ENCODE data around the gene EML4.
"Not testable (repeated sequence)": the region's sequence is repeated elsewhere in the genome, so short reads cannot be mapped to it uniquely, and the experiment has no call there.

Gene EML4

DNA sequence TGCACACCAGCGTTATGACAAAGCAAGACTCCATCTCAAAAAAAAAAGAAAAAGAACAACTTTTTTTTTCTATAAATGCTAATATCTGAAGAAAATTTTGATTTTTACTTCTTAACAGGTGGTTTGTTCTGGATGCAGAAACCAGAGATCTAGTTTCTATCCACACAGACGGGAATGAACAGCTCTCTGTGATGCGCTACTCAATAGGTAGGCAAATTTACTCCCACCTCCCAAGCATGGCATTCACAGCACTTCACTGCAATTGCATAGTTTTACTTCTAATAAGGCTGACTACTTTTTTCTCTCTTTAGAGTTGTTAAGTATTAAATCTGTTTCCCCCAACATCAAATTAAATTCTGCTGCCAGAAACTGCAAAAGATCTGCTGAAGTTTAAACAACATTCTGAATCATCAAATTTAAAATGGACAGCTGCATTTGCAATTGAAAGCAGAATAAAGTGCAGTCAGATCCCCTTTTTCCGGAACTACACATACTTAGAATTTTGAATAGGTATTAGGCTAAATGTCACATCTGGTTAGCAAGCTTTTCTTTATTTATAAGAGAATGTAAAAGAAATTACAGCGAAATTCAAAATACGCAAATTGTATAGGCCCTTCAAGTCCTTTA is 146.8 kb downstream of the EML4 start:
- no peak for DNase-seq

DNA sequence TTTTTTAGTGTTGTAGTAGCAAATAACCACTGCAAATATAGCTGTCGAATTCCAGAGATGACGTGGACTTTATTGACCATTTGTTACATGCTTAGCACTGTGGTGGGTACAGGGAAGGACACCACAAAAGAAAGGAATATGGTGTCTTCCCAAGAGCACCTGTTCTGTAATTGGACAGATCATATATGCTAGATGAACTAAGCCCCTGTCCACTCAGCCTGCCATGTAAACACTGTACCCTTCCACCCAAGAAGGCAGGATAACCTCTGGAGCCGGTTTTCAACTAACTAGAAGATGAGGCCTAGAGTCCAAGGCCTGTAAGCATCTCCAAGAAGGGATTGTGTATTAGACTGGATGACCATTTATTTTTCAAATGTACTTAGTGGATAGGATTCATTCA is 147.8 kb downstream of the EML4 start:
- no peak for DNase-seq

DNA sequence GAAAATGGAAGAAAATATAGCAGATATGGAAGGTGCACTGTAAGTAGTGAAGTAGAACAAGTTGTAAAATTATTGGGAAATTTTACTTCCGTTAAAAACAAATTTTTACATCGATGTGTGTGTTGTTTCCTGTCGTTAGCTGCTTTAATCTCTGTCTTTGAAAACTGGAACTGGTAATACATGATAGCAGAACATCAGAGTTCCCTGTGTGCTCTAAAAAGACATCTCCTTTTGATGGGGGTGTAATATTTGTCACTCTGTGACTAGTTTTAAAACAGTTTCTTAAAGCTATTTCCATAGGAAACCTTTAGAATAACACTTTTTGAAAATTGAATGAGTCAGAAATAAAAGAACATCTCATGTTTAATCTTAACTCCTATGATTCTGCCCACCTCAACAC is 148.3 kb downstream of the EML4 start:
- DNase-seq: no peak

DNA sequence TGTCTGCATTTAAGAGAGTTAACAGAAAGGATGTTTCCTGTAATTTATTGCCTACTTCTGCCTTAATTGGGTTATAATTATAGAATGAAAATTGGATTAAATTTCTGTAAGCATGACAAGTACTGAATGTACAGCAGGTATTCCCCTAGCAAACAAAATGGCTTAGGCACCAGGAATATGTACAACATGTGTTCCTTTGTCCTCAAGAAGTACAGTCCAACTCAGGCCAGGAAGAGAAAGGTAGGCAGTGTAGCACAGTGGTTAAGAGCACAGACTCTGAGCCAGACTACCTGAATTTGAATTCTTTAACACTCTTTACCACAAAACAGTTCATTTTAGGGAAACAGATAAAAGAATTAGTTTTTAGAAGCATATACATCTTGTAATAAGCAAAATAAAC is 148.8 kb downstream of the EML4 start:
- no peak for DNase-seq

DNA sequence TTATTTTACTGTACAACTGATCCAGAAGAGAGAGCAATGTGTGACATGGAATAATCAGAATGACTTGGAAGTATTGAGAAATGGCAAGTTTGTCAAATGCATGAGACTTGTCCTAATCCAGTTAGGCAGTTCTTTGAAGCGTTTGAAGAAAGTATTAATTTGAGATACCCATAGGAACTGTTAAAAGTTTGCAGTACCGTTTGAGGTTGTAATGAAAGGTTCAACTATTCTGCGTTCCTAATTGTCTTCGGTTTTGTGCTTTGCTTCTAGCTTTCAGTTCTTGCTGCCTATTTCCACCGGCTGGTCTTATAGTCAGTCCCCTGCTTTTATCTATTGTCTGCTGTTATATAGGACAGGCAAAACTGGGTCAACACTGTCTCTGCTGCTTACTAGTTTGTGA is 150.1 kb downstream of the EML4 start:
- DNase-seq: no peak

DNA sequence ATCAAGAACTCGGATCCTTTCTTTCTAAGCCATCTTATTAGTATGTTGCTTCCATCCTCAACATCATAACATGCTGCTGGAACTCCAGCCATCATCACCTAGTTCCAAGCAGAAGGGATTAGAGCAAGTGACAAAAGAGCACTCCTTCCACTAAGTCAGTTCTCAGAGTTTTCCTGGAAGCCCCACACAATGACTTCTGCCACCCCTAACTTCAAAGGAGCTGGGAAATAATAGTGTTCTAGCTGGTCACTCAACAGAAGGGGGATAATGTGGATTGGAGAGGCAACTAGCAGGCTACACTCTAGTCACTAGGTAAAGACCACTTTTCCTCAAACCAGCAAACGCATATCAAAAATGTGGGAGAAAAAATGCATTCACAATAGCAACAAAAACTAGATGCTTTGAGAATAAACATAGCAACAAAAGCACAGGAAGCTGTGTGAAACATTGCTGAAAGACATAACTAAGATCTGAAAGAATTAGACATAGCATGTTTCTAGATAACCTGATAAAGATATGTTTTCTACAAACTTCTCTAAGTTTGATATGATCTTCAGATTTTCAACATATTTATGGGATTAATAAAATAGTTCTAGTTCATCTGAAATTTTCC is 152.4 kb downstream of the EML4 start:
- DNase-seq: no peak

DNA sequence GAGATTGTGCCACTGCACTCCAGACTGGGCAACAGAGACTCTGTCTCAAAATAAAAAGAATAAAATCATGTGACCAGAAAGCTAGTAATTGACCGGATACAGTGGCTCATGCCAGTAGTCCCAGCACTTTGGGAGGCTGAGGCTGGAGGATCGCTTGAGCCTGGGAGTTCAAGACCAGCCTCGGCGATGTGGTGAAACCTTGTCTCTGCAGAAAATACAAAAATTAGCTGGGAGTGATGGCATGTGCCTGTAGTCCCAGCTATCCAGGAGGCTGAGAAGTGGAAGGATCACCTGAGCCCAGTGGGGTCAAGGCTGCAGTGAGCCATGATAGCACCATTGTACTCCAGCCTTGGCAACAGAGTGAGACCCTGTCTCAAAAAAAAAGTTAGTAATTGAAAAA is 155.1 kb downstream of the EML4 start:
- no peak for DNase-seq

DNA sequence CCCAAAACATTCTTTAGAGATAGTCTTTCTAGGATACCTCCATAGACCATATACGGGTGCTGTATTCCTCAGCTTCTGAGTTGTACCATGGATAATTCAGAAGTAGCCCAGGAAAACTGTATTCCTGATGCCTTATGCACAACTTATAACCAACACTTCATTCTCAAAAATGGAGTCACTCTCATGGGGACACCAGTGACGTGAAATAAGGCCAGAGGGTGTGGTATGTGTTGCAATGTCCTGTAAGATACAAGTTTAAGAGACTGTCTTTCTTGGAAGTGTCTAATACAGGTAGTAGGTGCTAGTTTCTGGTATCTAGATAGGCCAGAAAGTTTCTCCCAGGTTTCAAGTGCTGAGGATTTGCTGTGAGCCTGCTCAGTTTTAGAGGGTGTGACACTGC is 155.8 kb downstream of the EML4 start:
- no peak for DNase-seq

DNA sequence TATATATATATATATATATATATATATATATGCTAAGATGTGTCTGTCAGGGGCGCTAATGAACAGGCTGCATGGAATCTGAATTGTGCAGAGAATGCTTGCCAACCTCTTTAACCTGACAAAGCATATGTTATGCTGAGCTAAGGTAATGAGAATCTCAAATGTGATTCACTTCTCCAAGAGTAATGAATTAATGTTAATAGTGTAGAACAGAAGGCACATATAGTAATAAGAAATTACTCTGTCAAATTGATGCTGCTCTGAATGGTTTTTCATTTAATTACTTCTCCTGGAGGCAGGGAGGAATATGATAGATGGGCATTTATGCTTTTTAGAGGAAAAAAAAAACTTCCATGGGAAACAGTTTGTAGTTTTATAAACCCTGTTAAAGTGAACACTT is 156.5 kb downstream of the EML4 start:
- DNase-seq: no peak

DNA sequence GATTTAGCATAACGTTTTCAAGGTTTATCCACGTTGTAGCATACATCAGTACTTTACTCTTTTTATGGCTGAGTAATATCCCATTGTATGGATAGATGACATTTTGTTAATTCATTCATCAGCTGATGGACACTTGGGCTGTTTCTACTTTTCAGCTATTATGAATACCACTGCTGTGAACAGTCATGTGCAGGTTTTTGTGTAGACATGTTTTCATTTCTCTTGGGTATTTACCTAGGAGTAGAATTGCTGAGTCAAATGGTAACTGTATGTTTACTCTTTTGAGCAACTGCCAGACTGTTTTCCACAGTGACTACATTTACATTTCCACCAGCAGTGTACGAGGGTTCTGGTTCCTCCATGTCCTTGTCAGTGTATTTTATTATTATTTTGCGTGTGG is 158.0 kb downstream of the EML4 start:
- no peak for DNase-seq

DNA sequence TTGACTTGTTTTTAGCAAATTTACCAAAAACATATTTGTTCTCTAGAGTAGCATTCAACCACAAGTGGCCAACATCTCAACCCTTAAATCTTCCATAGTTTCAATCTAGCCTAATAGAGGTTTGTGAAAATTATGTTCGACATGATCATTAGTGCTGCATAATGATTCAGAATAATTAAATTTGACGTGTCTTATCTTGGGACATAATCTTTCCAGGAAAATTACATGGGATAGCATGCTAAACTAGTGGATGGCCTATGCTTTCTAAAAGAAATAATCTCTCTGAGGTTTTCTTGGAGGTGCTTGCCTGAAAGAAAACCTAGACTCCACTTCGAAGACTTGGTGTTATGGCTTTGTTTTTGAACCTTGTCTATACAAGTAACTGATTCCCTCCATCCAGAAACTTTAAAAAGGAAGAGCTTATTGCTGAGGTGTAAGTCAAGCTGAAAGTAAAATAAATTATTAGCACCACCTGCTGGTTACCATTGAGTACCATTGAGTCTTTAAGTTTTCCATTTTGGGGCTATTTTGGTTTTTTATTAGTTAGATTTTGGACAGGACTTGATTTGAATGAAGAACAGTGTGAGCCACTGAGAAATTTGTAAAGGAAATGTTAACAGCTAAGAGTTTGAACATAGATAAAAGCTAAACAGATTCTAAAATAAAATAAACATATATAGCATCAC is 159.1 kb downstream of the EML4 start:
- DNase-seq: no peak

DNA sequence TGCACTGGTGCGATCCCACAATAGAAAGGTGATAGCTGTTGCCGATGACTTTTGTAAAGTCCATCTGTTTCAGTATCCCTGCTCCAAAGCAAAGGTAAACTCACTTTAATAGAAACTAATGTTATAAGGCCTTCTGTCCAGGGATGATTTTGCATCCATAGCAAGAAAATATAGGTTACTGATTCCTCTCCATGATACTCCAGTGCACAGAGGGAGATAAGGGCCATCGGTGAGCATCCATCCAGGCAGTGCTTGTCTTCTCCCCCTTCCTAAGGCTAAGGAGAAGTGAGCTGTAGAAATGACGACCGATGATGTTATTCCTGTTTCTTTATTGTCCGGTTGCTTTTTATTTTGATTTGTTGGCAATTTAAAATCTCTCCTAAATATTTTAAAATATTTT is 159.8 kb downstream of the EML4 start:
- DNase-seq: no peak

DNA sequence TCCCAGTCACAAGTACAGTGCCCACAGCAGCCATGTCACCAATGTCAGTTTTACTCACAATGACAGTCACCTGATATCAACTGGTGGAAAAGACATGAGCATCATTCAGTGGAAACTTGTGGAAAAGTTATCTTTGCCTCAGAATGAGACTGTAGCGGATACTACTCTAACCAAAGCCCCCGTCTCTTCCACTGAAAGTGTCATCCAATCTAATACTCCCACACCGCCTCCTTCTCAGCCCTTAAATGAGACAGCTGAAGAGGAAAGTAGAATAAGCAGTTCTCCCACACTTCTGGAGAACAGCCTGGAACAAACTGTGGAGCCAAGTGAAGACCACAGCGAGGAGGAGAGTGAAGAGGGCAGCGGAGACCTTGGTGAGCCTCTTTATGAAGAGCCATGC is 160.6 kb downstream of the EML4 start:
- DNase-seq: no peak

DNA sequence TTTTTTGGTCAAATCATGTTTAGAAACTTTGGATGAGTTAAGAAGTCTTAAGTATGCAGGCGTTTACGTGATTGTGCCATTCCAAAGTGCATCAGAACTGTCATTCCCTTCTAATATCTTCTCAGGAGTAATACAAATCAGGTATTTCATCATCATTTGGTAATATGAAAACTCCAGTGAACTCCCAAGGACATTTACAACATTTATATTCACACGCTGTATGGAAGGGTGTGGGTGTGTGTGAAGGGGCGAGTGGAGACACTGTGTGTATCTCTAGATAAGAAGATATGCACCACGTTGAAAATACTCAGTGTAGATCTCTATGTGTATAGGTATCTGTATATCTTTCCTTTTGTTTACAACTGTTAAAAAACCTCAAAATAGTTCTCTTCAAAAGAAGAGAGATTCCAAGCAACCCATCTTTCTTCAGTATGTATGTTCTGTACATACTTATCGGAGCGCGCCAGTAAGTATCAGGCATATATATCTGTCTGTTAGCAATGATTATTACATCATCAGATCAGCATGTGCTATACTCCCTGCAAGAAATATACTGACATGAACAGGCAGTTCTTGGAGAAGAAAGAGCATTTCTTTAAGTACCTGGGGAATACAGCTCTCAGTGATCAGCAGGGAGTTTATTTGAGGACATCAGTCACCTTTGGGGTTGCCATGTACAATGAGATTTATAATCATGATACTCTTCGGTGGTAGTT is 162.6 kb downstream of the EML4 start:
- no peak for DNase-seq

DNA sequence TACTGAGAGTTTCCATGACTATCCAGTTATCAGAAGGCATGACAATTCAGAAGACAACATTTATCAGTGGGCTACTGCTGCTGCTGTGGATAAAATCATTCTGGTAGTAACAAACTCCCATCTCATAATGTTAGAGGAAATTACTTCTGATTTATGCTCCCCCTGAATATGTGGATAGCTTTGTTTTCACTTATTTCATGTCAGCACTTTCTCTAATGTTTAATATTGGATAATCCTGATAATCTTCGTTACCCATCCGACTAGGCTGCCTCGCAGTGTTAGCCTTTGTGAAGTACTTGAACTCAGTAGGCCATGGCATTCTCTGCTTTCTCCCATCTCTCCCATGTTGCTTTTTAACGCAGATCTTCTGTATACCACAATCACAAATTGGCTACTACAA is 163.4 kb downstream of the EML4 start:
- DNase-seq: no peak

DNA sequence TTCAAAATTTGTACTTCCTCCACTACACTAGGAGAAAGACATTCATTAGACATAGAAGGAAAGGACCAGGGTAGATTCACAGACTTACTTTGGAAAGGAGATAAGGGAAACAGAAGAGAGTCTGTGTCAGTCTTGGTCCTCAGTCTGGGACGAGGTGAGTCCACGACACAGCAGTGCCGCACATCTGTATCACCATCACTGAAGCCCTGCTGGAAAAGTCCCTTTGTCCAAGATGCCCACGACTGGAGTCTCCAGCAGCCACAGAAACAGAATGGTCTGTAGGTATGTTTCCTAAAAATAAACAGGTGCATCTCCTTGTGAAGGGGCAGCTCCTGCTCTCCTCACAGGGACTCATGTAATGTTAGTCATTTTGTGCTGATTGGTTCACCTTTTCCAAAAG is 164.4 kb downstream of the EML4 start:
- DNase-seq: no peak

DNA sequence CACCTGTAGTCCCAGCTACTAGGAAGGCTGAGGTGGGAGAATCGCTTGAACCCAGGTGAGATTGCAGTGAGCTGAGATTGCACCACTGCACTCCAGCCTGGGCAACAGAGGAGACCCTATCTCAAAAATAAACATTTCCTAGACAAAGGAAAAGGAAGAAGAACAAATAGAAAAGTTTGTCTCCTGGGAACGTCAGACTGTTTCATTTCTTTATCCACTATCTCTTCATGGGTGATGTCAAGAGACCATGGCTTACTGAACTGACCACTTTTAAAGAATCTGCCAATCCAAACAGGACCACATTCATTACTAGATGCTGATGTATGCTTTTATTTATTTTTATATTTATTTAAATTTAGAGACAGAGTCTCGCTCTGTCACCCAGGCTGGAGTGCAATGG is 165.1 kb downstream of the EML4 start:
- no peak for DNase-seq

DNA sequence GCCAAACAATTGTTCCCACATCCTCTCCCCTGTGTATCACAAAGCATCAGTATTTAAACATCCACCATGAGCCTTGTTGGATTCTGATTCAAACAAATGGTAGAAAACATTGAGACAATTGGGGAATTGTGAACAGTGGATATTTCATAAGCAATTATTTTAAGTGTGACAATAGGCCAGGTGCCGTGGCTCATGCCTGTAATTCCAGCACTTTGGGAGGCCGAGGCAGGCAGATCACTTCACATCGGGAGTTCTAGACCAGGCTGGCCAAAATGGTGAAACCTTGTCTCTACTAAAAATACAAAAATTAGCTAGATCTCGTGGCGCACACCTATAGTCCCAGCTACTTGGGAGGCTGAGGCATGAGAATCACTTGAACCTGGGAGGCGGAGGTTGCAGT is 165.7 kb downstream of the EML4 start:
- not testable (repeated sequence) for DNase-seq

DNA sequence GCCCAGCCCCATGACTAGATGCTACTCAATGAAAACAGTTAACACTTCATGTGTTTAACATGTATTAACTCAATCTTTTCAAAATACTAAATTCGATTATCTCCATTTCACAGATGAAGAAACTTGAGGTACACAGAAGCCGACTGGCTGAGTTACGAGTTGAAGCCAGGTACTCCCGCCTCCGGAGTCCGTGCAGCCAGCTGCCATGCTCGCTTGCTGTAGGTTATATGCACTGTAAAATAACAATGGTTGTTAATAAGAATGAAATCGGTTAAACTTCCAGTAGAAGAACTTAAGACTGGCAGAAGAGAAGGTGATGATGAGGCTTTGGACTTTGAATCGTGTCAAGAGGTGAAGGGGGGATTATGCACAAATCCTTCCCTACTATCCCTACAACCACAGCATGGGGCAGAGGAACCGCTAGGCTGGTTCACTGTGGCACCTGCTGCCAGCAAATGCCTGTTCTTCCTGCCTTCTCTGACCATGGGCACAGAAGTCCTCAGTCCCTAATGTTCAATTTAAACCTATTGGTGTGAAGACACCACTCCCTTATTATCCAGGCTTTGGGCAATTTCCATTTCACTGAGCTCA is 166.5 kb downstream of the EML4 start:
- DNase-seq: no peak

DNA sequence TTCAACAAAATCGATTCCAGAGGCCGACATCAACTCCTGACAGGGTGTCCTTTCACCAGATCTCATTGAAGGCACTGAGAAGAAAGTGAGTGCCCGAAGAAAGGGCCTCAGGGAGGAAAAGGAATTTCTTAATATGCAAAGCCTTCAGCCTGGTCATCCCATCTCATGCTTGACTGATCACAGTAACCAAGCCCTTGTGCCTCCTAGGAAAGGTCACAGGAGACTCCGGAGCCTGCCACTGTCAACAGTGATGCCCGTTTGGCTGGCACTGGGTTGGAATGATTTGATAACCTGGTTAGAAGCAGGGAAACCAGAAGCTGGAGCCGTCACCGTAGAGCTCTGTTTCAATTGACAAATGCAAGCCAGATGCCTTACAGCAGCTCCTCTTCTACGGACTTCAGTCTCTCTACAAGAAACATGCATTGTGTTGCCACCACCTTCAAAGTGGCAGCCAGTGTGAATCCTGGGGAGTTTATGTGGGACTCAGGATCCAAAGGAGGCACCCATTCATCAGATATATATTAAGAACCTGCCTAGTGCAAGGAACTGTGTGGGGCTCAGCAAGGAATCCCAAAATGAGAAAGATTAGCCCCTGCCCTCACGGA is 167.3 kb downstream of the EML4 start:
- DNase-seq: no peak

DNA sequence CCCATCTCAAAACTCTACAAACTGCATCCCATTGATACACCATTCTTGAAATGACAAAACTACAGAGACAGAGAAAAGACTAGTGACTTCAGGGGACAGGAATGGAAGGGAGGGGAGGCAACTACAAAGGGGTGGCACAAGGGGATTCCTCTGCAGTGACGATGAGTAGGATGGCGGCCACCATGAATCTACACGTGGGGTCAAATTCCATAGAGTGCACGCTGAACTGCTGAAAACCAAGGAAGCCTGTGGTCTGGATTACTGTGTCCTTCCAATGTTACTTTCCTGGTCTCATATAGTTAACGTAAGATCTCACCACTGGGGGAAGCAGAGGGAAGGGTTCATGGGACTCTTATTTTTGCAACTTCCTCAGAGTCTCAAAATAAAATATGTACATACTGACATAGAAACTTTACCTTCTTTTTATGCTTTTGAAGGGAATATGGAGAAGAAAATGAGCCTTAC is 168.2 kb downstream of the EML4 start:
- no peak for DNase-seq

DNA sequence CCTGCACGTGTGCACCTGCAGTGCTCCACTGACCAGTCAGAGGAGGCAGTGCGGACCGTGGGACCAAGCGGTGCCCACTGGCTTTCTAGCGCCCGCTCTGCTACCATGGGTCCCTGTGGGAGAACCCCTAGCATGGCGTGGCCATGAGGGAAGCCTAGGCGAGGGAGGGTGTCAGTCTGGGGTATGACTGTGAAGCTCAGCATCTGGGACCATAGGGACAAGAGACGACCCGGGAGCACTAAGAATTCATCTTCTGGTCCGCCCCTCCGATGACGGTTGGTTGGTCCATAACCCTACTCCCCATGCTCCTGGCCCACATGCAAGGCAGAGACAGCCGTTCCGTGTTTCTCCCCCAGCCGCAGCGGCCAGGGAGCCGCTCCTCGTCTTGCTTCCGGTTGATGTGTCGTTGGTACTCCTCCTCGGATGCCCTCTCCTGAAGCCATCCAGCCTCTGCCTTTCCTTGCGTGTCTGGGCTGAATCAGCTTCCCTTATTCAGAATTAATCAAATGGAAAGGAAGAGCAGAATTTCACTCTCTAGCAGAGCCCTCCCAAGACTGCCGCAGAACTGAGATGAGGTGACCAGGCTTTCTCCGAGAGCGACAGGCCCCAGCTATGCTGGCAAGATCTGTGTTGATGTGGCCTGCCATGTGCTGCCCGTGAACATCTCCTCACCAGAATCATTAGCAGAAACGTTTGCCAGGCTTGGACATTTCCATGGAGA is 168.9 kb downstream of the EML4 start:
- no peak for DNase-seq
